ENCODE measurements around the gene CSNK1D.

Gene CSNK1D

DNA sequence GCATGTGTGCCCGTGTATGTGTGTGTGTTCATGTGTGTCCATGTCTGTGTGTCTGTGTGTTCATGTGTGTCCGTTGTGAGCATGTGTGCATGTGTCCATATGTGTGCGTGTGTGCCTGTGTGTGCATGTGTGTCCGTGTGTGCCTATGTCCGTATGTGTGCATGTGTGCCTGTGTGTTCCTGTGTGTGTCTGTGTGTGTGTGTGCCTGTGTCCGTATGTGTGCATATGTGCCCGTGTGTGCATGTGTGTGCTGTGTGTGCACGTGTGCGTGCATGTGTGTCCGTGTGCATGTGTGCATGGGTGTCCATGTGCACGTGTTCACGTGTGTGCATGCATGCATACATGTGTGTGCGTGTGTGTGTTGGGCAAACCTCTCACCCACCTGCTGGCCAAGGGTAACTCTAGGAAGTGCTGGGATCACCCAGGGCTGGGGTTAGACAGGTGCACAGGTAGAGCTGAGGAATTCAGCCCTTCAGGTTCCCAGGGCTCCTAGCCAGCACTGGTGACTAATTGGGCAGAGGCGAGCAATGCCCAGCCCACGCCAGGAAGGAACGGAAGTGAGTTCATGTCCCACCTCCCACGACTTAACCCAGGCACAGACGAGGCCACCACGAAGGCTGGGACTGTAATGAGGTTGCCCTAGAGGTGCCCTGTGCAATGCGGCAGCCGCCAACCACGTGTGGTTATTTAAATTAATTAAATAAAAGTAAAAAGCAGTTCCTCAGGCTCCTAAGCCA, 8.2 kb upstream of the CSNK1D start (continued):
- TF ChIP-seq ZSCAN23 (tag by site-specific recombination; IDR thresholded peaks at IDR 0.05), result no peak
- TF ChIP-seq ZNF174 (tag by site-specific recombination; IDR thresholded peaks at IDR 0.05), result no peak
- no peak for TF ChIP-seq ZNF133 (tag by site-specific recombination; IDR thresholded peaks at IDR 0.05)
- TF ChIP-seq ZNF248 (tag by site-specific recombination; IDR thresholded peaks at IDR 0.05), result no peak
- no peak for TF ChIP-seq ZNF223 (tag by site-specific recombination; IDR thresholded peaks at IDR 0.05)
- TF ChIP-seq, protein P1, sequence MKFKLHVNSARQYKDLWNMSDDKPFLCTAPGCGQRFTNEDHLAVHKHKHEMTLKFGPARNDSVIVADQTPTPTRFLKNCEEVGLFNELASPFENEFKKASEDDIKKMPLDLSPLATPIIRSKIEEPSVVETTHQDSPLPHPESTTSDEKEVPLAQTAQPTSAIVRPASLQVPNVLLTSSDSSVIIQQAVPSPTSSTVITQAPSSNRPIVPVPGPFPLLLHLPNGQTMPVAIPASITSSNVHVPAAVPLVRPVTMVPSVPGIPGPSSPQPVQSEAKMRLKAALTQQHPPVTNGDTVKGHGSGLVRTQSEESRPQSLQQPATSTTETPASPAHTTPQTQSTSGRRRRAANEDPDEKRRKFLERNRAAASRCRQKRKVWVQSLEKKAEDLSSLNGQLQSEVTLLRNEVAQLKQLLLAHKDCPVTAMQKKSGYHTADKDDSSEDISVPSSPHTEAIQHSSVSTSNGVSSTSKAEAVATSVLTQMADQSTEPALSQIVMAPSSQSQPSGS (tag by site-specific recombination; IDR thresholded peaks at IDR 0.05; ENCODE audit: low read depth), result no peak
- TF ChIP-seq ZNF473 (tag by site-specific recombination; IDR thresholded peaks at IDR 0.05), result peak; percentile 76; the same call in 1 of the 2 replicates
- no peak for TF ChIP-seq ZNF664 (tag by site-specific recombination; IDR thresholded peaks at IDR 0.05)
- TF ChIP-seq ZNF292 (tag by site-specific recombination; IDR thresholded peaks at IDR 0.05; ENCODE audit: borderline replicate concordance, low read depth), result no peak
- TF ChIP-seq SP2 (tag by site-specific recombination; IDR thresholded peaks at IDR 0.05), result 0 out of 2 replicates have a peak, but pooled peaks have one; percentile 7
- TF ChIP-seq HOXA7 (CRISPR knock-in tag; IDR thresholded peaks at IDR 0.05; ENCODE audit: borderline replicate concordance), result no peak
- 0 out of 2 replicates have a peak, but pooled peaks have one; percentile 18 for TF ChIP-seq SCRT2 (tag by site-specific recombination; IDR thresholded peaks at IDR 0.05)
- TF ChIP-seq, protein P2, sequence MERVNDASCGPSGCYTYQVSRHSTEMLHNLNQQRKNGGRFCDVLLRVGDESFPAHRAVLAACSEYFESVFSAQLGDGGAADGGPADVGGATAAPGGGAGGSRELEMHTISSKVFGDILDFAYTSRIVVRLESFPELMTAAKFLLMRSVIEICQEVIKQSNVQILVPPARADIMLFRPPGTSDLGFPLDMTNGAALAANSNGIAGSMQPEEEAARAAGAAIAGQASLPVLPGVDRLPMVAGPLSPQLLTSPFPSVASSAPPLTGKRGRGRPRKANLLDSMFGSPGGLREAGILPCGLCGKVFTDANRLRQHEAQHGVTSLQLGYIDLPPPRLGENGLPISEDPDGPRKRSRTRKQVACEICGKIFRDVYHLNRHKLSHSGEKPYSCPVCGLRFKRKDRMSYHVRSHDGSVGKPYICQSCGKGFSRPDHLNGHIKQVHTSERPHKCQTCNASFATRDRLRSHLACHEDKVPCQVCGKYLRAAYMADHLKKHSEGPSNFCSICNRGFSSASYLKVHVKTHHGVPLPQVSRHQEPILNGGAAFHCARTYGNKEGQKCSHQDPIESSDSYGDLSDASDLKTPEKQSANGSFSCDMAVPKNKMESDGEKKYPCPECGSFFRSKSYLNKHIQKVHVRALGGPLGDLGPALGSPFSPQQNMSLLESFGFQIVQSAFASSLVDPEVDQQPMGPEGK (tag by site-specific recombination; IDR thresholded peaks at IDR 0.05), result no peak
- TF ChIP-seq, protein P3, sequence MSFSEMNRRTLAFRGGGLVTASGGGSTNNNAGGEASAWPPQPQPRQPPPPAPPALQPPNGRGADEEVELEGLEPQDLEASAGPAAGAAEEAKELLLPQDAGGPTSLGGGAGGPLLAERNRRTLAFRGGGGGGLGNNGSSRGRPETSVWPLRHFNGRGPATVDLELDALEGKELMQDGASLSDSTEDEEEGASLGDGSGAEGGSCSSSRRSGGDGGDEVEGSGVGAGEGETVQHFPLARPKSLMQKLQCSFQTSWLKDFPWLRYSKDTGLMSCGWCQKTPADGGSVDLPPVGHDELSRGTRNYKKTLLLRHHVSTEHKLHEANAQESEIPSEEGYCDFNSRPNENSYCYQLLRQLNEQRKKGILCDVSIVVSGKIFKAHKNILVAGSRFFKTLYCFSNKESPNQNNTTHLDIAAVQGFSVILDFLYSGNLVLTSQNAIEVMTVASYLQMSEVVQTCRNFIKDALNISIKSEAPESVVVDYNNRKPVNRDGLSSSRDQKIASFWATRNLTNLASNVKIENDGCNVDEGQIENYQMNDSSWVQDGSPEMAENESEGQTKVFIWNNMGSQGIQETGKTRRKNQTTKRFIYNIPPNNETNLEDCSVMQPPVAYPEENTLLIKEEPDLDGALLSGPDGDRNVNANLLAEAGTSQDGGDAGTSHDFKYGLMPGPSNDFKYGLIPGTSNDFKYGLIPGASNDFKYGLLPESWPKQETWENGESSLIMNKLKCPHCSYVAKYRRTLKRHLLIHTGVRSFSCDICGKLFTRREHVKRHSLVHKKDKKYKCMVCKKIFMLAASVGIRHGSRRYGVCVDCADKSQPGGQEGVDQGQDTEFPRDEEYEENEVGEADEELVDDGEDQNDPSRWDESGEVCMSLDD (tag by site-specific recombination; IDR thresholded peaks at IDR 0.05), result no peak
- TF ChIP-seq, protein P4, sequence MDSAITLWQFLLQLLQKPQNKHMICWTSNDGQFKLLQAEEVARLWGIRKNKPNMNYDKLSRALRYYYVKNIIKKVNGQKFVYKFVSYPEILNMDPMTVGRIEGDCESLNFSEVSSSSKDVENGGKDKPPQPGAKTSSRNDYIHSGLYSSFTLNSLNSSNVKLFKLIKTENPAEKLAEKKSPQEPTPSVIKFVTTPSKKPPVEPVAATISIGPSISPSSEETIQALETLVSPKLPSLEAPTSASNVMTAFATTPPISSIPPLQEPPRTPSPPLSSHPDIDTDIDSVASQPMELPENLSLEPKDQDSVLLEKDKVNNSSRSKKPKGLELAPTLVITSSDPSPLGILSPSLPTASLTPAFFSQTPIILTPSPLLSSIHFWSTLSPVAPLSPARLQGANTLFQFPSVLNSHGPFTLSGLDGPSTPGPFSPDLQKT (IDR thresholded peaks at IDR 0.05; ENCODE audit: borderline replicate concordance, low read depth, low read length), result no peak
- no peak for TF ChIP-seq ZNF558 (tag by site-specific recombination; IDR thresholded peaks at IDR 0.05)
- TF ChIP-seq ZNF48 (tag by site-specific recombination; IDR thresholded peaks at IDR 0.05), result no peak; the same call in 1 of the 2 replicates
- TF ChIP-seq SALL2 (tag by site-specific recombination; IDR thresholded peaks at IDR 0.05; ENCODE audit: borderline replicate concordance), result peak; percentile 88; the same call in 1 of the 2 replicates
- TF ChIP-seq, protein P5, sequence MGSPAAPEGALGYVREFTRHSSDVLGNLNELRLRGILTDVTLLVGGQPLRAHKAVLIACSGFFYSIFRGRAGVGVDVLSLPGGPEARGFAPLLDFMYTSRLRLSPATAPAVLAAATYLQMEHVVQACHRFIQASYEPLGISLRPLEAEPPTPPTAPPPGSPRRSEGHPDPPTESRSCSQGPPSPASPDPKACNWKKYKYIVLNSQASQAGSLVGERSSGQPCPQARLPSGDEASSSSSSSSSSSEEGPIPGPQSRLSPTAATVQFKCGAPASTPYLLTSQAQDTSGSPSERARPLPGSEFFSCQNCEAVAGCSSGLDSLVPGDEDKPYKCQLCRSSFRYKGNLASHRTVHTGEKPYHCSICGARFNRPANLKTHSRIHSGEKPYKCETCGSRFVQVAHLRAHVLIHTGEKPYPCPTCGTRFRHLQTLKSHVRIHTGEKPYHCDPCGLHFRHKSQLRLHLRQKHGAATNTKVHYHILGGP (tag by site-specific recombination; IDR thresholded peaks at IDR 0.05), result peak; percentile 5; the same call in 1 of the 2 replicates
- TF ChIP-seq ZNF311 (tag by site-specific recombination; IDR thresholded peaks at IDR 0.05; ENCODE audit: borderline replicate concordance), result peak; percentile 69; the same call in 1 of the 2 replicates
- TF ChIP-seq ZFHX2 (tag by site-specific recombination; conservative IDR thresholded peaks at IDR 0.05), result peak; percentile 91
- TF ChIP-seq ZNF169 (tag by site-specific recombination; IDR thresholded peaks at IDR 0.05), result no peak
